Prostate gland (tissue), 2 donors: ENCODE results near the gene LRPPRC.

Source experiments
- POLR2A ChIP-seq: fragments of 450-650 bp; IDR thresholded peaks from one replicate; pipeline ENCODE4 v1.6.1; 2016; ENCODE audit warnings: antibody characterized with exemption, mild to moderate bottlenecking
- POLR2AphosphoS5 ChIP-seq: sonication (generic); formaldehyde crosslinking; IDR thresholded peaks from one replicate; pipeline ENCODE4 v1.6.1; 2017; ENCODE audit warnings: antibody characterized with exemption
- TF ChIP-seq, protein P1 (sequence below), 4 experiments: fragments of 200-600 bp in 2 of 4; fragments of 450-650 bp in 2 of 4; sonication (generic) in 2 of 4; IDR thresholded peaks; 1 replicate in 3 of 4; 2 replicates in 1 of 4; pipeline ENCODE4 v1.5.1; 2016 to 2019; ENCODE audit warnings: antibody characterized with exemption in 4 of 4, mild to moderate bottlenecking in 2 of 4, moderate library complexity in 2 of 4

DNA sequence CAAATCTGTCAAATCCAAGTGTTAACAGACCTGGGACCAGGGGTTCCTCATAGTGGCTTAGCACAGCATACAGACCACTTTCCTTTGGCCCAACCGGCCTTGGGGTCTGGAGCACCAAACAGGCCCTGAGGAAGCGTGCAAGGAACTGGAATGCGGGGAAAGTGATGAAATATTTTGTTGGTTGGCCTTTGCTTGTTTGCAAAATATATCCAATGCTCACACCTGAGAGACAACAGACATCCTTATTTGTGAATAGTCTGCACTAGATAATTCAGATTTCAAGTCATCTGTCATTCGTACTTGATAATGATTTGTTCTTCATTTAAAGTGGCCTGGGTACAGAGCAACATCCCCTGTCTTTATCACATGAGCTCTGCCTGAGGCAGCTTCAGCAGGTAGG is 113.5 kb downstream of the LRPPRC start:
- TF ChIP-seq, protein P1, sequence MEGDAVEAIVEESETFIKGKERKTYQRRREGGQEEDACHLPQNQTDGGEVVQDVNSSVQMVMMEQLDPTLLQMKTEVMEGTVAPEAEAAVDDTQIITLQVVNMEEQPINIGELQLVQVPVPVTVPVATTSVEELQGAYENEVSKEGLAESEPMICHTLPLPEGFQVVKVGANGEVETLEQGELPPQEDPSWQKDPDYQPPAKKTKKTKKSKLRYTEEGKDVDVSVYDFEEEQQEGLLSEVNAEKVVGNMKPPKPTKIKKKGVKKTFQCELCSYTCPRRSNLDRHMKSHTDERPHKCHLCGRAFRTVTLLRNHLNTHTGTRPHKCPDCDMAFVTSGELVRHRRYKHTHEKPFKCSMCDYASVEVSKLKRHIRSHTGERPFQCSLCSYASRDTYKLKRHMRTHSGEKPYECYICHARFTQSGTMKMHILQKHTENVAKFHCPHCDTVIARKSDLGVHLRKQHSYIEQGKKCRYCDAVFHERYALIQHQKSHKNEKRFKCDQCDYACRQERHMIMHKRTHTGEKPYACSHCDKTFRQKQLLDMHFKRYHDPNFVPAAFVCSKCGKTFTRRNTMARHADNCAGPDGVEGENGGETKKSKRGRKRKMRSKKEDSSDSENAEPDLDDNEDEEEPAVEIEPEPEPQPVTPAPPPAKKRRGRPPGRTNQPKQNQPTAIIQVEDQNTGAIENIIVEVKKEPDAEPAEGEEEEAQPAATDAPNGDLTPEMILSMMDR (IDR thresholded peaks at IDR 0.05): no peak
- TF ChIP-seq POLR2AphosphoS5 (no peak), POLR2A (no peak)
